GM18909 (cell line): ENCODE measurements around the gene DNAJB6.

Experiments
- ATAC-seq: cut with Tn5 transposase; IDR thresholded peaks from one replicate; pipeline ENCODE4 v1.9.1; 2021; ENCODE audit warnings: mild to moderate bottlenecking; ENCODE audit not compliant: unreplicated experiment, poor library complexity

DNAJB6 gene

DNA sequence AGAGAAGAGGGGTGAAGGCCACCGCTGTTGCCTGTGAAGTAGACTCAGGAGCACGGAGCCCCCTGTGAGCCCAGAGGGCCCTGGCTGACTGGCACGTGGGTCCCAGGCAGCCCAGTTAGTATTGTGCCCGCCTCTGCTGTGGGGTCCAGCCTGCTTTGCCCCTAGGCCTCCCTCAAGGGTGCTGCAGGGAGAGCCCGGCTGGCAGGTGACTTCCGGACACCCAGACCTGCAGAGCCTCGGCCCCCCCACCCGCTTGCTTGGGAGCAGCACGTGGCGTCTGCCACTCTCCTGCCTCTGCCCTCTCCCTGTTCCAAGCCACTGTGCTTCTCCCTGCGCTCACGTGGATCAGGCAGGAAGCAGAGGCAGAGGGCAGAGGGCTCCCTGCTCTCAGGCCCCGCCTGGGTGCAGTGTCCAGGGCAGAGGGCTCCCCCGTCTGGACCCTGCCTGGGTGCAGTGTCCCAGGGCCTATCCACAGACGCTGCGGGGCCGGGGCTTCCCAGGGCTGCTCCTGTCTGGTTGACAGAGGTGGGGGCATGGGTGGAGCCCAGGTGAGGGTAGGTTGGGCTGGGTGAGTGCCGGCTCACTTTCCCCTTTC lies 88.4 kb downstream of the DNAJB6 start:
- ATAC-seq = no peak

DNA sequence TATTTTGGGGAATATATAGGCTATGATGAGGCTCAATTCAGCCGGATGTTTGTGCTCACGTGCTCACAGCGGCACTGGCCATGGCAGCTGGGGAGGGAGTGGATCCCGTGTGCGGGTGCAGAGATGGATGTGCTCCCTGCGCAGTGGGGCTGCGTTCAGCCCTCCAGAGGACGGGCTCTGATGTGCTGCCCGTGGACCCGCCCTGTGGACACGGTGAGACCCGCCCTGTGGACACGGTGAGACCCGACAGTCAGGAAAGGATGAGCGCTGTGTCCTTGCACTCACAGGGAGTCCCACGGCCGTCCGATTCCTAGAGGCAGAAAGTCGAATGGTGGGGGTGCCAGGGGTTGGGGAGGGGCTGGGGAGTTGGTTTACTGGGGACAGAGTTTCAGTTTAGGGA lies 89.0 kb downstream of the DNAJB6 start:
- no peak for ATAC-seq

DNA sequence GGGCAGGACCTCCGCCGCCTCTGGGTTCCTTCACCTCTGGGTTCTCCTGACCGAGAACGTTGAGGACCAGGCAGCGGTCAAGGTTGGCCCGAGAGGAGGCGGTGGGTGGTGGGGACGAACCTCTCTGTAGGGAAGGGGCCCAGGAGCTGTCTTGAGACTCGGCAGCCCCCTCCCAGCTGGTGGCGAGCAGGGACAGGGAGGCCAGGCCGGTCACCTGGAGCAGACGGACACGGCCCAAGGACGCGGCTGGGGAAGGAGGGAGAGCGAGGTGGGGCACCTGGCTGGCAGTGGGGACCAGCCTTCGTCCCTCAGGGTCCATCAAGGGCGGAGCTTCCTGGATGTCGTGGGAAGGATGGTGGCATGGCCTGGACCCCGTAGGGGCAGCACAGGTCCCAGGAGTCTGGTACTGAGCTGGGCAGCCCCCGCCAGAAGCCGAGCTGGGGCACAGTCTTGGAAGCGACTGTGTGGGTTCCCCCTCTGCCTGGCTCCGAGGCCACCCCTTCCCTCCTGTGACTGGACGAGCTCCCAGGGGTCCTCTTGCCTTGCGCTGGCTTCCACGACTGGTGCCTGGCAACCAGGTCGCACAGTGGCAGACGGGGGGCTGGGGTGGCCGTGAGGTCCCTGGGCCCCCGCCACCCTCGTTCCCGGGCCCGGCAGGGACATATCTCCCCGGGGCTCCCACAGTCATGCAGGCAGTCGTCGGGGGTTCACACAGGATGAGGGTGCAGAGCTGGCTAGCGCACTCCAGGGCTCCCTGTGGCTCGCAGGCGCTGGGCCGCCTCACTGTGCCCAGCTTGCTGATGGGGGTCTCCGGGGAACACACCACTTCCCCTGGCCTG lies 89.9 kb downstream of the DNAJB6 start:
- ATAC-seq = no peak

DNA sequence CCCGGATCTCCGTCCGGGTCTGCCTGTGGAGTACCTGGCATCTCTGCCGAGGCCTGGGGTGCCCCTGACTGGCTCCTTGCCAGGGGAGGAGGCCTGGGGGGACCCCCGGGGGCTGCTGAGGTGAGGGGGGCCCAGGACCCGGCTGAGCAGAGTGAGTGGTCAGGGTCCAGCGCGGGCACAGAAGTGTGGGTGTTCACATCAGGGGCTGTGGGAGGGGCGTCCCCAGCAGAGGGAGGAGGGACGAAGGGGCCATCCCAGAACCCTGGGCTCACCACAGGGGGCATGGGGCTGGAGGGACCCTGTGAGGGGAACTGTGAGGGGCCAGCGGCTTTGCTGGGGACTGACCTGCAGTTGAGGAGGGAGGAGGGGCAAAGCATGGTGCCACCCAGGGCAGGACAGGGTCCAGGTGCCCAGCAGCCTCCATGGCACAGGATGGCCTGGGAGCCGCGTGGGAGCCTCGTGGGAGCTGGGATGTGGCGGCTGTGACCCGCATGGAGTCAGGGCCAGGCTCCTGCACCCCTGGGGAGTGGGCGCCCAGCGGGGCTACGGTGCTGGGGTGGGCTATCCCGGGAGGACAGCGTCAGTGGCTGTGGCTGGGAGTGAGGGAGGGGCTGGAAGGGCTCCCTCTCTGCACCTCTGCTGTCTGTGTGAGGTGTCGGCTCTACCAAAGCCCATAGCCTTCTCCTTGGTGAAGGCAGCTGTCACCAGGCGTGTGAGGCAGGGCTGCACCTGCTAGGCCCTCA lies 91.2 kb downstream of the DNAJB6 start:
- ATAC-seq = no peak

DNA sequence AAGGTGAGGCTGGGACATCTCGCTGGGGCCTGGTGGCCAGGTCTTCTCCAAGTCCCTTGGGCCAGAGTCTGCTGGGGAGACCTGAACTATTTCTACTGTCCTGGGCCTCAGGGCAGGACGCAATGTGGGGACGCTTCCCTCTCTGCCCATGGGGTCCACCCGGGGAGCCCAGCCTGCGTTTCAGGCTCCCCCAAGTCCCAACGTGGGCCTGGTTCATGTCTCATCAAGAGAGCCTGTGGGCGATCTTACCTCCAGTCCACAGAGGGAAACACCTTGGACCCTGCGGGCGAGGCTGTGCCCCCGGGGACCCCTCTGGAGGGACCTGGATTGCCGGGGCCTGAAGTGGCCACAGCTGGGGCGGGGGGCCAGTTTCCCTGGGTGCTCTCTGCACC lies 91.7 kb downstream of the DNAJB6 start:
- no peak for ATAC-seq

DNA sequence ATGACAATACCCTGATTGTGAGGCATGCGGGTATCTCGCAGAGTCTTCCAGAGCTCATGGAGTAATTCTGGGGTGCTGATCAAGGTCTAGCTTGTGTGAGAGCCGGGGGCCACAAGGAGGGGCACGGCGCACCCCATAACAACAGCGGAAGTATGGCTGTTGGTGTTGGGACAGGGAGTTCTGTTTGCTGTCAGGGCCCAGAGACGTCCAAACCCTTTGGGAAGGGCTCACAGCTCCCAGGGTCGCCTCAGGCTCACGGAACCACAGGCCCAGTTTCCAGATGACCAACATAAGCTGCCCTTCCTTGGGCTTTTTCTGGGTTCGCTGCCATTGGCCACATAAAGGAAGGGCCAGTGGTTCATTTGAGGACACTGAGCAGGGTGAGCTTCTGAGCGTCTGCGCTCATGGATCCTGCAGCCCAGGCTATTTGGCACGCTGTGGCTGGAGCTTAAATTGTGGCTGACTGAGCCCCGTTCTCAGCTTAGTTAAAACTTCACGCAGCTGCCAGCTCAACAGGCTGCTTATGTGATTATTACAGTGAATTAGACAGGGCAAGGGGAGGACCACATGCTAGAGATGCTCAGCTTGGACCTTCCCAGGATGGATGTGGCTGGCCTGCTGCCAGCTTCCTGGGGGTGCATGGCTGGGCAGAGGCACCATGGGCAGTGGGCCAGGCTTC lies 92.3 kb downstream of the DNAJB6 start:
- ATAC-seq = no peak

DNA sequence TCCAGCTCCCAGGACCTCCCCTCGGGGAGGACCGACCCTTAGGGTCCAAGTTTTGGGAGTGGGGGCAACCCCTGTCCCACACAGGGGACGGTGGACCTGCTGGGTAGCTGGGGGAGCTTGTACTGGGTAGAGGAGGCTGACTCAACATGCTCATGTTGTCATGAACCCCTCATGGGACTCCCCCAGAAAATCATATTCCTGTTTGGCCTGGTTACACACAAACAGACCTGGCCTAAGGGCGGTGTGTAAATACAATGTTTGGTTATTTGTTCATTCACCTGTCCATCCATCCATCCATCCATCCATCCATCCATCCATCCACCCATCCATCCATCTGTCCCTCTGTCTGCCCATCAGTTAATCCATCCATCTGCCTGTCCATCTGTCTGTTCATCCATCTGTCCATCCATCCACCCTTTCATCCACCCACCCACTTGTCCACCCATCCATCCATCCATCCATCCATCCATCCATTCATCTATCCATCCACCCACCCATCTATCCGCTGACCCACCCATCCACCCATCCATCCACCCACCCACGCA lies 92.9 kb downstream of the DNAJB6 start:
- ATAC-seq = no peak

DNA sequence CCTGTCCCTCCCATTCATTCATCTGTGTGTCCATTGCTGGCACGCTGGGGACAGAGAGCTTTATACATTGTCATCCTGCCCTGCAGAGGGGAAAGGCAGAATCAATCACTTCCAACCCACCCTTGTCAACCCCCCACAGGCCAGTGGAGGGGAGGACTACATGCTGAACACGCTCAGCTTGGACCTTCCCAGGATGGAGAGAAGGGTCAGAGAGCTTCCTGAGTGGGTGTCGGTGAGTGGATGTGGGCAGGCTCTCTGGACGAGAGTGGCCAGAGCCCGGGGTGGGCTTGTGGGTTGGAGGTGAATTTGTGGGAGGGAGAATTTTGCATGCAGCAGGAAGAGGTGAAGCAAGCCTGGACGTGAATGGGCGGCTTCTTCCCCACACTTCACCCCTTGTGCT lies 93.9 kb downstream of the DNAJB6 start:
- ATAC-seq = no peak

DNA sequence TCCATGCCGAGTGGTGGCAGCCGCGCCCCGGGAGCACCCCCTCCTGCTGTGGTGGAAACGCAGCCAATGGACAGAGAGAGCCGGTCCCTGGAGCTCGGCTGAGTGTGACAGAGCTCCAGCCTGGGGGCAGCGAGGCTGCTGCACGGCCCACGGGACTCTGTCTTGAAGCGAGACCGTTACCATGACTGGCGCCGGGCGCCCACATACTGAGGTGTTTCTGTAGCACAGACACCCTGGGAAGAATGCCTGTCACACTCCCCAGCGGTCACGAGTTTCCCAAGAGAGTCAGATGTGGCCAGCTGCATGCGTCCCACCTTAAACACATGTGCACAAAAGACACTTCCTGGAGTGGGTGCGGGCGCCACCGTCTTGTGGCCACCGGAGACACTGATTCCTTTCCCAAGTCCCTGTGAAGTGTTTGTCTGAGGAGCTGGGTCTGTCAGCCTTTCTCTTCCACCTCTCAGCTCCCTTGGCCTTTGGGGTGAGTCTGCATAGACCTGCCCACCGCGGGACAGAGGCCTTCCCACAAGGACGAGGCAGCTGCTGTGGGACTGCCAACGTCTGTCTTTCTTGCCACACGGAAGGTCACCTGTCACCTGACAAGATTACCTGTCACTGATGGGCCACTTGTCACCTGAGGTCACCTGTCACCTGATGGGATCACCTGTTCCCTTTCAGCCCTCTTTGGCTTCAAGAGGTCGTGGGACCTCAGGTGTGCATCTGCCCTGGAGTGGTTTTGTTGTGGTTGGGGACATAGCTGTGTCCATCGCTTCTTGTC lies 94.6 kb downstream of the DNAJB6 start:
- ATAC-seq = no peak

DNA sequence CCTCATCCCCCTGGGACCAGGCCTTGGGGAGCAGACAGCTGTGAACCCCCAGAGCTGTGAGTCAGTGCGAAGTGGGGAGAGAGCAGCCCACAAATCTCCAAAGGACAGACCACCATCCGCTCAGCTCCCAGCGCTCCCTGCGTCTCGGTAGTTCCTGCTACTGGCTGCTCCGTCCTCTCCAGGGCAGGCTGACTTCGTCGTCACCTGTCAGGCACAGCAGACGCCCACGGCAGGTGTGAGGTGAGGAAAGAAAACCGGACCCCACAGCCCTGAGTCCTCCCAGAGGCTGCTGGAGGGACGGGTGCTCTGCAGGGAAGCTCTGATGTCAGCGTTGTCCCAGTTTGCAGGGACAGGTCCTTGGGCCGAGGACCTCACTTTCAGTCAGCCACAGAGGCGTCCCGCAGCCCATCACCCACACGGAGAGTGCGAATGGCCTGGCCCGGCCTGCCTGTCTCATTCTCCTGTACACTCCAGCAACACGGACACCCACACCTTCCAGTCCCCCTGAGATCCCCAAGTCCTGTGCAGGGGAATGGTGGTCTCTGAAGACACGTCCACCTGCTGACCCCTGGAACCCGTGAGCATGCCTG lies 95.2 kb downstream of the DNAJB6 start:
- no peak for ATAC-seq

DNA sequence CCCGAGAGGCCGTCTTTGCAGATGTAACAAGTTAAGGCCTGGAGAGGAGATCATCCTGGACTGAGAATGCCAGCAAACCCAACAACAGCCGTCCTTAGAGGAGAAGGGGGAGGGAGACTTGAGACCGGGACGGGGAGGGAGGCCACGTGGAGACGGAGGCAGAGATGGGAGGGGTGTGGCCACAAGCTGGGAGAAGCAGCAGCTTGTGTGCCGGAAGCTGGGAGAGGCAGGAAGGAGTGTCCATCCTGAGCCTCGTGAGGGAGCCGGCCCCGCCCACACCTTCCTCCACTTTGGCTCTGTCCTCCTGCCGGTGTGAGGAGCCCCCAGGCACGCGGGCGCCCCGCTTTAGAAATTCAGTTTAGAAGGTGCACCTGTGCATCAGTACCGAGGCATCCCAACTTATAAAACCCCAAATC lies 95.7 kb downstream of the DNAJB6 start:
- ATAC-seq = no peak

DNA sequence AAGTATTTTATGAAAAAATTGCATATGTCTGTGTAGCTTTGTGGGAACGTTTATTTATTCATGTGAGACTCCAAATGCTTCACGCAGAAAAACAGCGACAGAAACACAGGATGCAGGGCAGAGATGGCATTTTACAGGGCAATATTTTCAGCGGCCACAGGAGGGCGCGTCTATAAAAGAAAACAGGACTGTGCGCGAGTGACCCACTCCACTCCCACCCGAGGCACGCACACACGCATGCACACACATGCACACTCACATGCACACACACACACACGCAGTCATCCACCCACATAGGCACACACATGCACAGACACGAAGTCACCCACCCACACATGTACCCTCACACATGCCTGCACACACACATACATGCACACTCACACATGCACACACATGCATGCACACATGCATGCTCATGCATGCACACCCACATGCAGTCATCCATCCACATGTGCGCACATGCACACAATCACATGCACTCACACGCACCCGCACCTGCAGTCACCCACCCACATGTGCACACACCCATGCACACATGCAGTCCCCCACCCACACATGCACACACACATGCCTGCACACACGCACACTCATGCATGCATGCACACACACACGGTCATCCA lies 96.3 kb downstream of the DNAJB6 start:
- no peak for ATAC-seq

DNA sequence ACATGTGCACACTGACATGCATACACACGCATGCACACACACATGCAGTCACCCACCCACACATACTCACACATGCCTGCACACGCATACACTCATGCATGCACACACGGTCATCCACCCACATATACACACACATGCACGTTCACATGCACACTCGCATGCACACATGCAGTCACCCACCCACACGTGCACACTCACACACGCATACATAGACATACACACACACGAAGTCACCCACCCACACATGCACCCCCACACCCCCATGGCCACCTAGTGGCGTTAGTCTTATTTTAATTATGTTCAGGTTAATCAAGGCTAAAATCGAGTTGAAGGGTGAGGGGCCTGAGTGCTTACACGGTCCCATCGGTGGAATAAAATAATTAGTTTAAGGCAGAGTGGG lies 96.8 kb downstream of the DNAJB6 start:
- ATAC-seq = no peak

DNA sequence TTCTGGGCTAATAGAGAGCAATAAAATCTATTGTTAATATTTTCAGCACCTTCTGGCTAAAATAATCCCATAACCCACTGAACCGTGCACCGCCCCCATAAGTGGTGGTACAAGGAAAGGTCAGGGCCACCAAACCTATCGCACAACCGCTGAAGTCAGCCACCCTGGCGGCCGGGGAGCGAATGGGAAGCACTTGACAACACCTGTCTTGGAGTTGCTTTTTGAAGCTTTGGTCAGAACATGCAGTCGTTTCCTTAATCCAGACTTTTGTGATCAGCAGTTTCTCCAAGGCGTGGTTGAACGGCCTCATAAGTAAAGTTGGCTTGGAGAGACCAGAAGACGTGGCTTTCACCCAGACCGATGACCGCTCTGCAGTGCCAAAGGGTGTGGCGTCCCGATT lies 97.4 kb downstream of the DNAJB6 start:
- ATAC-seq = no peak

DNA sequence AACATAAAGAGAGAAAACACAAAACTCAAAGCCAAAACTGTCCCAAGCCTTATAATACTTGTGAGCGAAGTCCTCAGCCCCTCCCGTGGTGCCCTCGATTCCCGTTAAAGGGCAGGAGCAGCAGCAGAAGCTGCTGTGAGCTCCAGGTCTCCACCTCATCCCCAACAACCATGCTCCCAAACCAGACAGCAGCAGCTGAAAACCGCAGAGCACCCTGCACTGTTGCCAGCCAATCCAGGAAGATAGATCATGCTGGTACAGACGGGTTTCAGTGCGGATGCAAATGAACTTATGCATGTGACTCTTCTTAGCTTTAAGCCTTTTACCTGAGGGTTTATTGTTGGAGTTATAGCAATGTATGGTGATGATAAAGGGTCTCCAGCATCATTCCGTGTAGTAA lies 97.9 kb downstream of the DNAJB6 start:
- ATAC-seq = no peak

DNA sequence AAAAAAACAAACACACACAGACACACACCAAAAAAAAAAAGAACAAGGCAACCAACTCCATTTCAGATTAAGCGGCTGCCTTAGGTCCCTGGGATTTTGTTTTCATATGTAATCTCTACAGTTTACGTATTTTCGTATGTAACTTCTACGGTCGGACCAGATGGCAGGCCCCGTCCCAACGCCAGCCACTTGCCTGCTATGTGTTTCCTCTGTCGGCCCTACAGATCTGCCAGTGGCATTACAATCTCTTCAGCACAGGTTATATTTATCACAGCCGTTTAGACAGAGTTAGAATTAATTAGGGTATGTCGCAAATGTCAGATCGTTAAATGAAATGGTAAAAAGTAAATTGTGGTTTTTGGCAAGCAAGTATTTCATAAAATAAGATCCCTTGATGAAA lies 99.3 kb downstream of the DNAJB6 start:
- ATAC-seq = no peak

DNA sequence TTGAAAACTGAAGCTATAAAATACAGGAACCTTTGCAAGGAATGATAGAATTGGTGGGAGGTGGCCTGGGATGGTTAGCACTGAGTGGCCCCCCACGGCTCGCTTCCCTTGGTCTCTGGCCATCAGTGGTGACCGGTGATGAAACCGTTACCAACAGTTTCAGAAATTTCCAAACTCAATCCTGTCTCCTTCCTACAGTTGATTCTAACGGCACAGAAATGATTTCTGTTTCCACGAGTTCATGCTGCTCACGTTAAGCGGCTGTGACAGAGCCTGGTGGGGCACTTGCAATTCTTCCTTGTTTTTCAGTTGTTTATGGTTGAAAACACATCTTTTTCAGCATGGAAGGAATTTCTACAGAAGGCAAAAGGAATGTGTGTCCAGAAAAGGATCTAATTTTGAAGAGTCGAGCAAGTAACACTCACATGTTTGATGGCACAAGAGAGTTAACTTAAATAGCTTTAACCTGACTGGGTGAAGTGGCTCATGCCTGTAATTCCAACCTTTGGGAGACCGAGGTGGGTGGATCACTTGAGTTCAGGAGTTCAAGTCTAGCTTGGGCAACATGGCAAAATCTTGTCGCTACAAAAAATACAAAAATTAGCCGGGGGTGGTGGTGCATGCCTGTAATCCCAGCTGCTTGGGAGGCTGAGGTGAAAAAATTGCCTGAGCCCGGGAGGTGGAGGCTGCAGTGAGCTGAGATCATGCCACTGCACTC lies 100.1 kb downstream of the DNAJB6 start:
- ATAC-seq = no peak

DNA sequence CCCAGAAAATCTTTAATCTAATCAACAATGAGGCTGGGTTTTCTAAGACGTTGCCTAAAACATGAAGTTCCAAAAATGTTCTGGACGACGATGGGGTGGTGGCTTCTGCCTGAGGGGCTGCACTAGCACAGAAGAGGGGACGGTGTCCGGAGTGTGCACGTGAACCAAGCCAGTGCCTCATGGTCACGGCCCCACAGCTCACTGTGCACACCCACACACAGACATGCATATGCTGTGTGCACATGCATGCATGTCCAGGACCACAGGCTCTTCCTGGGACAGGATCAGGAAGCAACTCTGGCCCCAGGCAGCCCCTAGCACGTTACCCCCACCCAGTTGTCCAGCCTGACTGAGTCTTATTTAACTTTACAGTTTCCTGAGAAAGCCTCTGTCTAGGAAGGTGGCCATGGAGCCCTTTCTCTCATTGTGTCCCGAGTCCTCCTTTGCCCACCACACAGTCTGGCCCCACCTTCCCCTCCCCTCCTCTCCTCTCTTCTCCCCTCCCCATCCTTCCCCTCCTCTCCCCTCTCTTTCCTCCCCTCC lies 100.8 kb downstream of the DNAJB6 start:
- no peak for ATAC-seq
